C4-2B (cell line): ENCODE data around the gene FKBP1A.

Source experiments
- H3K27ac ChIP-seq: fragments of 450-650 bp; 2 replicates; pipeline ENCODE4 v1.5.1; 2017
- CTCF ChIP-seq: fragments of 450-650 bp; conservative IDR thresholded peaks from 2 replicates; pipeline ENCODE4 v1.5.1; 2017; ENCODE audit warnings: mild to moderate bottlenecking
- ZFX ChIP-seq: fragments of 450-650 bp; IDR thresholded peaks from 2 replicates; pipeline ENCODE4 v1.6.1; 2017

FKBP1A gene

GRCh38 chr20:1338801-1339200 lies 54.1 kb downstream of the FKBP1A start:
- TF ChIP-seq CTCF (no peak), ZFX (no peak)
- H3K27ac ChIP-seq = no peak overlapping the region

GRCh38 chr20:1338096-1338495 lies 54.8 kb downstream of the FKBP1A start:
- no peak overlapping the region for H3K27ac ChIP-seq
- TF ChIP-seq CTCF = no peak

GRCh38 chr20:1337441-1337840 lies 55.4 kb downstream of the FKBP1A start:
- TF ChIP-seq ZFX (no peak), CTCF (no peak)
- no peak overlapping the region for H3K27ac ChIP-seq

GRCh38 chr20:1336699-1337367 lies 56.0 kb downstream of the FKBP1A start:
- H3K27ac ChIP-seq = peak overlapping the region; percentile 17
- TF ChIP-seq CTCF = no peak
- TF ChIP-seq ZFX = no peak

- TF ChIP-seq CTCF = no peak
- no peak for TF ChIP-seq ZFX
- H3K27ac ChIP-seq = peak overlapping the region; percentile 17
Observed at GRCh38 chr20:1335961-1336698, 56.7 kb downstream of the FKBP1A start.

GRCh38 chr20:1334761-1335160 lies 58.1 kb downstream of the FKBP1A start:
- no peak overlapping the region for H3K27ac ChIP-seq
- no peak for TF ChIP-seq CTCF
- TF ChIP-seq ZFX = no peak

GRCh38 chr20:1334370-1334731 lies 58.5 kb downstream of the FKBP1A start:
- no peak overlapping the region for H3K27ac ChIP-seq
- TF ChIP-seq ZFX = no peak
- TF ChIP-seq CTCF = no peak
